ENCODE data around the gene CGREF1.

DNA sequence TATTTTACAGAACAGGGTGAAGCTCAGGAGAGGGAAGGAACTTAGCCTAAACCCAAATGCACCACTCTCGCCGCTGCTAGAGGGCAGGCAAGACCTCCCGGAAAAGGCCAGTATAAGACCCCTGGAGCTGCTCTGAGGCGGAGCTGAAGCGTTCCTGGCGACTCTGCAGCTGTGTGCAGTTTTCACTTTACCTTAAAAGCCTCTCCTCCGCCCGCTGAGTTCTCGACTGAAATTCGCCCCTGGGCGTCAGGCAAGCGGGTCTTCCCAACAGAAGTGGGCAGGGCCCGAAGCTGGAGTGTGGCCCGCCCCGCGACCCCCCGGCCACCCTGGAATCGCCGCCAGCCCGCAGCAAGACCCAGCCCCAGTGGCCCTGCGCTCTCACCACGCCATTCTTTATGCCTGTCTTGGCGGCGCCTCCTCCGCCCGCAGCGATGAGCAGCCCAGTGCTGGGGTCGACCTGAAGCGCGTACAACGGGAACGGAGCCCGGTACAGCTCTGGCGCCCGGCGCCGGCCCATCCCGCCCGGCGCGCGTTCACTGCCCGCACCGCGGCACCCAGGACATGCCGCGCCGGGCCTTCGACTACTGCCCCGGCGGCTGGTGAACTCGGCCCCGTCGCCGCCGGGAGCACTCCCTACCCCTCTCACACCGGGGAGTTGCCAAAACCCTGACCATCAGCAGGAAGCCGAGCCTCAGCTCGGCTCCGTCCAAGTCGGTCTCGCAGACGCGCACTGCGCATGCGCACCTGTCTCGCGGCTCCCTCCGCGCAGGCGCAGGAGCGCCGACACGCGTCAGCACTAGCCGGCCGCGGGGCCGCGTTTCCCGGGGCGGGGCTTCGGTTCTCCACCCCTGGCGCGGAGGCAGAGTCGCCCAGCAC lies 15.2 kb upstream of the CGREF1 start, which contains the start of gene PREB:
- TF ChIP-seq, protein P1, sequence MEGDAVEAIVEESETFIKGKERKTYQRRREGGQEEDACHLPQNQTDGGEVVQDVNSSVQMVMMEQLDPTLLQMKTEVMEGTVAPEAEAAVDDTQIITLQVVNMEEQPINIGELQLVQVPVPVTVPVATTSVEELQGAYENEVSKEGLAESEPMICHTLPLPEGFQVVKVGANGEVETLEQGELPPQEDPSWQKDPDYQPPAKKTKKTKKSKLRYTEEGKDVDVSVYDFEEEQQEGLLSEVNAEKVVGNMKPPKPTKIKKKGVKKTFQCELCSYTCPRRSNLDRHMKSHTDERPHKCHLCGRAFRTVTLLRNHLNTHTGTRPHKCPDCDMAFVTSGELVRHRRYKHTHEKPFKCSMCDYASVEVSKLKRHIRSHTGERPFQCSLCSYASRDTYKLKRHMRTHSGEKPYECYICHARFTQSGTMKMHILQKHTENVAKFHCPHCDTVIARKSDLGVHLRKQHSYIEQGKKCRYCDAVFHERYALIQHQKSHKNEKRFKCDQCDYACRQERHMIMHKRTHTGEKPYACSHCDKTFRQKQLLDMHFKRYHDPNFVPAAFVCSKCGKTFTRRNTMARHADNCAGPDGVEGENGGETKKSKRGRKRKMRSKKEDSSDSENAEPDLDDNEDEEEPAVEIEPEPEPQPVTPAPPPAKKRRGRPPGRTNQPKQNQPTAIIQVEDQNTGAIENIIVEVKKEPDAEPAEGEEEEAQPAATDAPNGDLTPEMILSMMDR (IDR thresholded peaks at IDR 0.05), result peak; percentile 56
- TF ChIP-seq, protein P2, sequence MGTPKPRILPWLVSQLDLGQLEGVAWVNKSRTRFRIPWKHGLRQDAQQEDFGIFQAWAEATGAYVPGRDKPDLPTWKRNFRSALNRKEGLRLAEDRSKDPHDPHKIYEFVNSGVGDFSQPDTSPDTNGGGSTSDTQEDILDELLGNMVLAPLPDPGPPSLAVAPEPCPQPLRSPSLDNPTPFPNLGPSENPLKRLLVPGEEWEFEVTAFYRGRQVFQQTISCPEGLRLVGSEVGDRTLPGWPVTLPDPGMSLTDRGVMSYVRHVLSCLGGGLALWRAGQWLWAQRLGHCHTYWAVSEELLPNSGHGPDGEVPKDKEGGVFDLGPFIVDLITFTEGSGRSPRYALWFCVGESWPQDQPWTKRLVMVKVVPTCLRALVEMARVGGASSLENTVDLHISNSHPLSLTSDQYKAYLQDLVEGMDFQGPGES (IDR thresholded peaks at IDR 0.05; ENCODE audit: low read depth, low read length), result no peak
- no peak for TF ChIP-seq FOXM1 (IDR thresholded peaks at IDR 0.05; ENCODE audit: low read depth)
- TF ChIP-seq TCF12 (IDR thresholded peaks at IDR 0.05), result no peak
- peak; percentile 100 for TF ChIP-seq NRF1 (IDR thresholded peaks at IDR 0.05; ENCODE audit: low read depth, low read length)
- TF ChIP-seq EZH2phosphoT487 (IDR thresholded peaks at IDR 0.05; ENCODE audit: borderline replicate concordance, low read depth), result no peak
- no peak for TF ChIP-seq JUND (IDR thresholded peaks at IDR 0.05)

Data from SK-N-SH (cell line).